Stimulated activated CD4-positive, alpha-beta T cell treated with anti-CD3 and anti-CD28 coated beads, Interleukin-1b, Interleukin-23, amount 100 ng/mL, for 4 hours (primary cell): ENCODE data around the gene RPL39L.
A peak's percentile ranks its signal among the peaks of the same experiment; 100 is the strongest.
"Not testable (repeated sequence)": the region's sequence is repeated elsewhere in the genome, so short reads cannot be mapped to it uniquely, and the experiment has no call there.

ENCODE experiments used
- DNase-seq, 2 donors: peaks; one replicate each; pipeline ENCODE4 v3.0.0-alpha.2; 2020; ENCODE audit warnings: low read depth in 2 of 2

Gene RPL39L

GRCh38 chr3:187139895-187140253 lies 578 bp upstream of the RPL39L start:
- DNase-seq = no peak

DNA sequence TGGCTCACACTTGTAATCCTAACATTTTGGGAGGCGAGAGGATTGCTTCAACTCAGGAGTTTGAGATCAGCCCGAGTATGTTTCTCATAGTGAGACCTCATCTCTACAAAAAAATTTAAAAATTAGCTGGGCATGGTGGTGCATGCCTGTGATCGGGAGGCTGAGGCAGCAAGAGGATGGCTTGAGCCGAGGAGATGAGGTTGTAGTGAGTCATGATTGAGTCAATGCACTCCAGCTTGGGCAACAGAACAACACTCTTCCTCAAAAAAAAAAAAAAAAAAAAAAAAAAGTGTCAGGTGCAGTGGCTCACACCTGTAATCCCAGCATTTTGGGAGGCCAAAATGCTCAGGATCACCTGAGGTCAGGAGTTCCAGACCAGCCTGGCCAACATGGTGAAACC lies 2.4 kb downstream of the RPL39L start:
- no peak for DNase-seq

- DNase-seq = no peak
Measured at GRCh38 chr3:187136337-187136736, 3.0 kb downstream of the RPL39L start.

GRCh38 chr3:187135172-187135690 lies 4.1 kb downstream of the RPL39L start:
- DNase-seq = not testable (repeated sequence)

GRCh38 chr3:187133181-187133580 lies 6.1 kb downstream of the RPL39L start:
- DNase-seq = not testable (repeated sequence)

DNA sequence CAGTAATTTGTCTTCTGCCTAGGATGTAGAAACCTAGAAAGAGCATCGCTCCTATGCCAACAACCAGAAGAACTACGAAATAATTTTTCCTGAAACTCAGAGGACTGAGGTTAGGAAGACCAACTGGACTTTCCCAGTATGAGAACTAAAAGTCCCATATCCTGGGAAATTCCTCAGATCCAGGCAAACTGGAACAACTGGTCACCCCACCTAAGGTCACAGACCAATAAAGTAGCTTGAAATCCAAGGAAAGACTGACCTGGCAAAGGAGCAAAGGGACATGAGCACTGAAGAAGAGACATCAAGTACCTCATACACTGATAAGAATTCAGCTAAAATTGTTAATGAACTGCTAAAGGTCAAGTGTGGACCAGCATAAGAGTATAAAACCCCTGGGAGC lies 6.6 kb downstream of the RPL39L start:
- DNase-seq = no peak

DNA sequence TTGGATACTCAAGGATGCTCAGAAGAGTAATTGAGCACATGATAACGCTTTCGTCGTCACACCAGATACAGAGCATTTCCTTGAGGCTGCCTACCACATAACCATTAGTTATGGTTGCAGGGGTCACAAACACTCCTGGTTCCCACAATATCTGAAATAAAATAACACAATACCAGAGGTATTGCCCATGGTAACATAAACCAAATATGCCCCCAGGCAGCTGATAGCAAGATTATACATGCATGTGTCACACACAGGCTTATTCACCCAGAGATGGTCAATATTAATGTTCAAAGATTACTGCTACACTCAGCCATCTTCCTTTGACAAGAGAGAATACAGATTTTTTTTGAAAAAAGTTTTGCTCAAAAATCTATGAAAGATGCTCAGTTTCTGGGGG lies 7.3 kb downstream of the RPL39L start:
- no peak for DNase-seq

- DNase-seq = peak in 1 of 2 donors; percentile 35
Measured at GRCh38 chr3:187130346-187131066, 8.8 kb downstream of the RPL39L start.

GRCh38 chr3:187125319-187126031 lies 13.8 kb downstream of the RPL39L start:
- no peak for DNase-seq

DNA sequence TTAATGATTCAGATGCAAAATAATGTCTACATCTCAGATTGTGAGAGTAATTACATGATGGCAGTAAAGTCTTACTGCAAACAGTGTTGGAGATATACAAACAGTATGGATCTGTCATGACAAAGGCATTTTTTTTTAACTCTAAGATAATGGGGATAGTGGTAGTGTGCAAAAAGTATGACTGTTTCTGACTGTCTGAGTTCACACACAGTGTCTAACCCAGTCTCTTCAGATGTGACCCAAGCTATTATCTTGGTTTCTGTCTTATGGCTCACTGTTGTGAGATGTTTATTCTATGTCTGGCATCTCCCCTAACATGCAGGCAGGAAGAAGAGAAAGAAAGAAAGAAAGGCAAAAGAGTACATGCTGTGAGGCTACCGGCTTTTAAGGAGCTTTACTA lies 17.0 kb downstream of the RPL39L start:
- DNase-seq = no peak

- no peak for DNase-seq
Measured at GRCh38 chr3:187120326-187120725, 19.0 kb downstream of the RPL39L start.

- no peak for DNase-seq
Measured at GRCh38 chr3:187114511-187114910, 24.8 kb downstream of the RPL39L start.

GRCh38 chr3:187112934-187113793 lies 26.1 kb downstream of the RPL39L start:
- no peak for DNase-seq

- no peak for DNase-seq
Measured at GRCh38 chr3:187110156-187110555, 29.1 kb downstream of the RPL39L start.

DNA sequence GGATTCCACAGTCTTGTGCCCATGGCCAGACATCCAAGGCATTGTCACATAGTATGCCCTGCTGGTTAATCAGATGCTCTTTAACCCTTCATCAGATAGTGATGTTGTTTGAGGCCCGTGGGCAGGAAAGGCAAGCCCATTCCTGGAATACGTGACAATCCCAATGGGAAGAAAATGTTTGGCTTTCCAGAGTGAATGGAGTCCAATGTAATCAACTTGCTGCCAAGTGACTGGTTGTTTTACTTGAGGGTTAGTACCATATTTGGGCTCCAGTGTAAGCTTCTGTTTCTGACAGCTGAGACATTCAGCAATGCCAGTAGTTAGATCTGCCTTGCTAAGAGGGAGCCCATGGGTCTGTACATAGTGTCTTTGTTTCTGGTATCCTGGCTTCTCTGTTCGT lies 31.3 kb downstream of the RPL39L start:
- no peak for DNase-seq

DNA sequence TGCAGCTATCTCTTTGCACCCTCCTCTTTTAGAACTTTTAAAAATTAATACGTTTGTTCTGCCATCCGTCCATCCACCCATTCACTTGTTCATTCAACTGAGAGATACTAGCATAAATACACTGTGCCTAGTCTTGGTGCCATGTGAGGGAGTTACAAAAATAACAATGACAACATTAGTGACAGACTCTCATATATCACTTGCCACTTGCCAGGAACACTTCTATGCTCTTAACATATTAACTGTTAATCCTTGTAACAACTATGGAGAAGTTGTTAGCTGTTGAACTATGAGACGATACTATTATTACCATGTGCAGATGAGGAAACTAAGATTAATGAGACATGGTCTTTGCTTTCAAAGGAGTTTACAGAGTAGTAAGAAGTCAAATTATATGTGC lies 33.6 kb downstream of the RPL39L start:
- no peak for DNase-seq

DNA sequence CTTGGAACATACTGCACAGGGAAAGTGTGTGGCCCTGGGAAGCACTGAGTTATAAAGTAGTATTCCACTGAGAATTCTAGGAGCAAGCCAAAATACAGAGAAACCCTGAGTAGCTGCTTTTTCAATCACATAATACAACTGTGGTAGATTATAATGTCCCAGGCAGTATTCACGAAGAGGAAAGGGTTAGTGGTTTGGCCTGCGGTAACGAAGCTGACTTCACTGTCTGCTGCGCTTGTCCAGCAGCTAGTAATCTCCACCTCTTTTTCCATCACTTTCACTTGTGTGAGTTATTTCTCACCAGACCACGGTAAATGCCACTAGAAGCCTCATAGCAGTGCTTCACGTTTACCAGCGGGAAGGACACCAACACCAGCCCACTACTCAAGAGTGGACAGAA lies 34.4 kb downstream of the RPL39L start:
- DNase-seq = no peak

DNA sequence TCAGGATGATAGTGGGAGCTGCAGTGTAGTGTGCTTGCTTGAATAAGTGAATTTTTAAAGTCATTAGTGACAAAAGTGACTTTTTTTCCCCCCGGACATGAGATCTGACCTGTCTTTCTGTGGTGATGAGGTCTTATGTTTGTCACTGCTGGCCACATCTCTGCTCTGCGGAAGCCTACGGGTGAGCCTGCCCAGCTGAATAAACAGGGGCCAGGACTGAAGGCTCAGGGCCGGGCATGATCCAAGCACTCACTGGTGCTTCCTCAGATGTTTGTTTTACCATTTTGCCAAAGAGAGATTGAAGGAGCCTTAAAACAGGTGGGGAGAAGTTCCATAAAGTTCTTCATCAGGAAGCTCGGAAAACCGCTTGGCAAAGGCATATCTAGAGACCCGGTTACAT lies 35.0 kb downstream of the RPL39L start:
- no peak for DNase-seq

DNA sequence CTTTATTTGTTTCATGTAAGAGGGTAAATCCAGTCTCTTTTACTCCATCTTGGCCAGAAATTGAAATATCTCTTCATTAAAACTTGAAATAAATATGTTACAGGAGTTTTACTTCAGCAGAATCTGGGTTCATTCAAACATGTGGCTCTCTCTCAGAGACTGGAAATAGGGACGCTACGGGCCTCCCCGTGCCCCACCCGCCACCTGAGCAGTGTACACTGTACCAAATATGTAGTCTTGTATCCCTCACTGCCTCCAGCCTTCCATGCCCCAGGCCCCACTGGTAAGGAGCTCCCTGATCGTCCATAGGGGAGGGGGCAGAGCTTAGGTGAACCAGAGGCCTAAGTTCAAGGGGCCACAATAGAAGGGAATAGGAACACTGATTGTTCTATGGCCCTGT lies 36.0 kb downstream of the RPL39L start:
- no peak for DNase-seq

DNA sequence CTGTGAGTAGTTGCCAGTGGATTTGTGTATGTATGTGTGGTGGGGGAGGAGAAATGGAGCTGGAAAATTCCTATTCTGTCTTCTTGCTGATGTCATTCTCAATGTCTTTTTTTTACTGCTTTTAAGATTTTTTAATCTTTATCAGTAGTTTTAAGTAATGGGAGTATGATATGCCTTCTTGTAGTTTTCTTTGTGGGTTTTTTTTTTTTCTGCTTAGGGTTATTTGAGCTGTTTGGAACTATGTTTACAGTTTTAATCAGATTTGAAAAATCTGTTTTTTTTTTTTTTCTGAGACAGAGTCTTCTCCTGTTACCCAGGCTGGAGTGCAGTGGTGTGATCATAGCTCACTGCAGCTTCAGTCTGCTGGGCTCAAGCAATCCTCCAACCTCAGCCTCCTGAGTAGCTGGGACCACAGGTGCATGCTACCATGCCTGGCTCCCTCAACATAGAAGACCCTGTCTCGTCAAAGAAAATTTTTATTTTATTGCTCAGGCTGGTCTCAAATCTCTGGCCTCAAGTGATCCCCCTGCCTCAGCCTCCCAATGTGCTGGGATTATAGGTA lies 37.1 kb downstream of the RPL39L start:
- no peak for DNase-seq

- peak; percentile 36 to 55 for DNase-seq
Measured at GRCh38 chr3:187101184-187102072, 37.9 kb downstream of the RPL39L start.
